H1 (cell line): Measurements from ENCODE around the gene DKK1. TPM values are rescaled to one million over a fixed set of nuclear protein-coding genes. Genes with fewer than 3 reads are reported as not detected.

Experiments
- CTCF ChIA-PET: fragments of 300-600 bp; sonication (Branson Sonifier 250); formaldehyde crosslinking; loops from one replicate; lab custom pipeline; 2021; ENCODE audit not compliant: partially characterized antibody; lab: Charles Lee
- POLR2A ChIA-PET: fragments of 300-600 bp; sonication (Branson Sonifier 250); formaldehyde crosslinking; loops from one replicate; lab custom pipeline; 2021; ENCODE audit warnings: inconsistent platforms; ENCODE audit not compliant: partially characterized antibody; lab: Charles Lee
- DNase-seq, 2 experiments: peaks; one replicate each; pipeline versions ENCODE4 v3.0.0 to v3.0.0-alpha.2; 2010 to 2022; ENCODE audit warnings: low spot score in 2 of 2, low read depth in 1 of 2, mixed read lengths in 1 of 2
- FAIRE-seq: peaks from 2 replicates; lab custom pipeline; 2011; peaks lifted over from hg19 to GRCh38; lab: Jason Lieb, UNC
- H2AFZ ChIP-seq: 2 replicates; pipeline ENCODE4 v1.8.1; 2012; ENCODE audit warnings: low read length, inconsistent platforms
- H2AK5ac ChIP-seq: 2 replicates; pipeline ENCODE4 v1.6.1; 2013; ENCODE audit warnings: low read depth, low read length
- H2BK120ac ChIP-seq: replicated peaks from 2 replicates; pipeline ENCODE3; 2013; ENCODE audit warnings: low read depth, low read length, inconsistent platforms
- H2BK12ac ChIP-seq: 2 replicates; pipeline ENCODE4 v1.6.1; 2013; ENCODE audit warnings: low read depth, low read length
- H2BK15ac ChIP-seq: 2 replicates; pipeline ENCODE4 v1.6.1; 2013; ENCODE audit warnings: low read length
- H2BK20ac ChIP-seq: 2 replicates; pipeline ENCODE4 v1.6.1; 2013; ENCODE audit warnings: low read length
- H2BK5ac ChIP-seq: 2 replicates; pipeline ENCODE4 v1.6.1; 2013; ENCODE audit warnings: low read depth, low read length
- H3K14ac ChIP-seq: 2 replicates; pipeline ENCODE4 v1.6.1; 2013; ENCODE audit warnings: inconsistent platforms; ENCODE audit not compliant: insufficient read length
- H3K18ac ChIP-seq: 2 replicates; pipeline ENCODE4 v1.6.1; 2013; ENCODE audit warnings: low read length; ENCODE audit errors: extremely low read depth
- H3K23ac ChIP-seq: 2 replicates; pipeline ENCODE4 v1.6.1; 2013; ENCODE audit warnings: inconsistent platforms; ENCODE audit not compliant: insufficient read length
- H3K23me2 ChIP-seq: 2 replicates; pipeline ENCODE4 v1.6.1; 2013; ENCODE audit warnings: low read depth, low read length
- H3K27ac ChIP-seq: 2 replicates; pipeline ENCODE4 v1.6.1; 2011; ENCODE audit warnings: low read depth, low read length, inconsistent platforms
- H3K27me3 ChIP-seq, 4 experiments: replicated peaks in 1 of 4; 1 replicate in 1 of 4; 2 replicates in 3 of 4; pipeline versions ENCODE4 v1.6.1 to v1.8.1; 2011 to 2013; ENCODE audit warnings: low read length in 3 of 4, mild to moderate bottlenecking in 3 of 4, inconsistent platforms in 2 of 4, mixed read lengths in 2 of 4, moderate library complexity in 1 of 4; ENCODE audit not compliant: control insufficient read depth in 3 of 4, insufficient read depth in 3 of 4; ENCODE audit errors: extremely low read depth in 1 of 4
- H3K36me3 ChIP-seq, 4 experiments: 2 replicates each; pipeline versions ENCODE4 v1.6.1 to v1.8.1; 2011 to 2013; ENCODE audit warnings: mild to moderate bottlenecking in 4 of 4, low read length in 3 of 4, moderate library complexity in 2 of 4, control low read depth in 1 of 4, inconsistent platforms in 1 of 4; ENCODE audit not compliant: insufficient read depth in 4 of 4, control insufficient read depth in 2 of 4
- H3K4ac ChIP-seq: replicated peaks from 2 replicates; pipeline ENCODE3; 2013; ENCODE audit warnings: low read length, low read depth, mixed read lengths, inconsistent platforms; ENCODE audit not compliant: insufficient read length
- H3K4me1 ChIP-seq, 4 experiments: replicated peaks in 1 of 4; 1 replicate in 1 of 4; 2 replicates in 3 of 4; pipeline versions ENCODE4 v1.6.1 to v1.8.1; 2011 to 2013; ENCODE audit warnings: low read length in 3 of 4, inconsistent platforms in 2 of 4, mixed read lengths in 1 of 4; ENCODE audit not compliant: insufficient read depth in 4 of 4, control insufficient read depth in 3 of 4
- H3K4me2 ChIP-seq, 2 experiments: 2 replicates each; pipeline versions ENCODE4 v1.6.1 to v1.8.1; 2011 to 2013; ENCODE audit warnings: low read depth in 2 of 2, low read length in 2 of 2, control low read depth in 1 of 2, inconsistent platforms in 1 of 2, mild to moderate bottlenecking in 1 of 2; ENCODE audit not compliant: insufficient read depth in 1 of 2
- H3K4me3 ChIP-seq, 4 experiments: fragments of 200-600, 300-600 bp in 1 of 4; sonication (generic), shearing (Covaris generic), sonication (Bioruptor Twin) in 1 of 4; 2 replicates each; pipeline versions ENCODE4 v1.5.1 to v1.8.1; 2011 to 2016; ENCODE audit warnings: low read length in 4 of 4, low read depth in 3 of 4, control low read depth in 2 of 4, inconsistent platforms in 2 of 4, mild to moderate bottlenecking in 2 of 4, mixed read lengths in 1 of 4, moderate library complexity in 1 of 4; ENCODE audit not compliant: insufficient read depth in 2 of 4; ENCODE audit errors: extremely low read depth in 1 of 4
- H3K56ac ChIP-seq: replicated peaks from 2 replicates; pipeline ENCODE3; 2013; ENCODE audit warnings: low read depth, mild to moderate bottlenecking, mixed read lengths, low read length, inconsistent platforms; ENCODE audit not compliant: insufficient read length
- H3K79me1 ChIP-seq: 2 replicates; pipeline ENCODE4 v1.6.1; 2013; ENCODE audit warnings: low read depth, low read length, control low read depth
- H3K79me2 ChIP-seq, 2 experiments: 2 replicates each; pipeline versions ENCODE4 v1.6.1 to v1.8.1; 2012 to 2013; ENCODE audit warnings: low read length in 2 of 2, mild to moderate bottlenecking in 2 of 2, inconsistent platforms in 1 of 2; ENCODE audit not compliant: insufficient read depth in 2 of 2, control insufficient read depth in 1 of 2
- H3K9ac ChIP-seq, 4 experiments: replicated peaks in 1 of 4; 1 replicate in 1 of 4; 2 replicates in 3 of 4; pipeline versions ENCODE4 v1.6.1 to v1.8.1; 2011 to 2013; ENCODE audit warnings: low read depth in 3 of 4, low read length in 3 of 4, control low read depth in 2 of 4, mild to moderate bottlenecking in 2 of 4, moderate library complexity in 2 of 4, inconsistent platforms in 1 of 4; ENCODE audit errors: extremely low read depth in 1 of 4
- H3K9me3 ChIP-seq, 2 experiments: 2 replicates each; pipeline versions ENCODE4 v1.6.1 to v1.8.1; 2012 to 2013; ENCODE audit warnings: mild to moderate bottlenecking in 2 of 2, moderate library complexity in 2 of 2, control low read depth in 1 of 2, inconsistent platforms in 1 of 2, low read depth in 1 of 2, low read length in 1 of 2, mixed read lengths in 1 of 2; ENCODE audit not compliant: insufficient read depth in 2 of 2
- H4K20me1 ChIP-seq, 2 experiments: replicated peaks in 1 of 2; 2 replicates each; pipeline versions ENCODE3 to v1.8.1; 2011 to 2013; ENCODE audit warnings: inconsistent platforms in 2 of 2, low read length in 2 of 2, mild to moderate bottlenecking in 1 of 2; ENCODE audit not compliant: insufficient read depth in 2 of 2, control insufficient read depth in 1 of 2
- H4K5ac ChIP-seq: 2 replicates; pipeline ENCODE4 v1.6.1; 2013; ENCODE audit warnings: low read length, low read depth, mixed read lengths, inconsistent platforms; ENCODE audit not compliant: insufficient read length
- H4K8ac ChIP-seq: 2 replicates; pipeline ENCODE4 v1.8.0; 2013; ENCODE audit warnings: mild to moderate bottlenecking, moderate library complexity, low read length, inconsistent platforms; ENCODE audit not compliant: insufficient read depth; ENCODE audit errors: extremely low read depth
- H4K91ac ChIP-seq: replicated peaks from 2 replicates; pipeline ENCODE3; 2013; ENCODE audit warnings: low read length, mixed read lengths, inconsistent platforms; ENCODE audit not compliant: insufficient read length
- CHD1 ChIP-seq: IDR thresholded peaks from 2 replicates; pipeline ENCODE4 v1.6.1; 2012; ENCODE audit warnings: low read depth, low read length, improper control_type of control experiment
- EGR1 ChIP-seq: IDR thresholded peaks from 2 replicates; pipeline ENCODE4 v1.6.1; 2011; ENCODE audit warnings: low read depth, low read length, borderline replicate concordance
- JUN ChIP-seq: IDR thresholded peaks from 2 replicates; pipeline ENCODE4 v1.6.1; 2011; ENCODE audit warnings: low read depth, mild to moderate bottlenecking, improper control_type of control experiment, low read length
- JUND ChIP-seq: IDR thresholded peaks from 2 replicates; pipeline ENCODE4 v1.6.1; 2011; ENCODE audit warnings: mild to moderate bottlenecking, improper control_type of control experiment, low read length
- KDM4A ChIP-seq: IDR thresholded peaks from one replicate; pipeline ENCODE4 v1.7.1; 2012; ENCODE audit warnings: low read depth, mild to moderate bottlenecking, moderate library complexity, low read length, inconsistent platforms; ENCODE audit not compliant: severe bottlenecking
- MAX ChIP-seq: IDR thresholded peaks from 2 replicates; pipeline ENCODE4 v1.6.1; 2012; ENCODE audit warnings: inconsistent platforms
- POU5F1 ChIP-seq: IDR thresholded peaks from 2 replicates; pipeline ENCODE4 v1.6.1; 2011; ENCODE audit warnings: low read depth, mild to moderate bottlenecking, low read length, moderate library complexity
- SIN3A ChIP-seq, 2 experiments: IDR thresholded peaks in 1 of 2; conservative IDR thresholded peaks in 1 of 2; 2 replicates each; pipeline ENCODE4 v1.6.1; 2011 to 2012; ENCODE audit warnings: low read length in 2 of 2, improper control_type of control experiment in 1 of 2, low read depth in 1 of 2, mild to moderate bottlenecking in 1 of 2
- SIX5 ChIP-seq: IDR thresholded peaks from 2 replicates; pipeline ENCODE4 v1.6.1; 2011; ENCODE audit warnings: mild to moderate bottlenecking, low read depth, low read length
- SP4 ChIP-seq: IDR thresholded peaks from 2 replicates; pipeline ENCODE4 v1.6.1; 2012; ENCODE audit warnings: low read length, inconsistent platforms
- SRF ChIP-seq: IDR thresholded peaks from 2 replicates; pipeline ENCODE4 v1.6.1; 2011; ENCODE audit warnings: mild to moderate bottlenecking, low read depth, low read length, moderate library complexity
- SUZ12 ChIP-seq: fragments of 200-600 bp; sonication (generic); IDR thresholded peaks from 2 replicates; pipeline ENCODE4 v1.6.1; 2012; ENCODE audit warnings: mild to moderate bottlenecking, inconsistent platforms, low read length, moderate library complexity, mixed read lengths
- WGBS, 2 experiments: shearing (Covaris generic) in 1 of 2; methylation state at CpG; one replicate each; pipeline versions ENCODE4 v1.1.6 to v1.1.7; 2013 to 2015; ENCODE audit warnings: low lambda C conversion rate in 2 of 2, mixed read lengths in 2 of 2, inconsistent platforms in 1 of 2, low coverage in 1 of 2, missing lambda C conversion rate in 1 of 2; ENCODE audit not compliant: insufficient replicate concordance in 2 of 2, insufficient coverage in 1 of 2, insufficient read length in 1 of 2; ENCODE audit errors: extremely low coverage in 1 of 2, missing lambda C conversion rate in 1 of 2; 5-methylcytosine and 5-hydroxymethylcytosine counted together
- polyA plus RNA-seq, 7 experiments: library from polyadenylated mRNA; depleted of rRNA in 3 of 7; stranded (reverse) in 5 of 7; unstranded in 2 of 7; fragments of >200 nt in 5 of 7; fragments of 200-250 nt in 2 of 7; gene quantifications; 1 replicate in 5 of 7; 2 replicates in 1 of 7; 4 replicates in 1 of 7; pipeline versions ENCODE4 v1.2.1 to v1.2.3, GENCODE V29; 2011 to 2013; ENCODE audit warnings: missing spikeins in 2 of 7, mixed read lengths in 2 of 7
- total RNA-seq: library from RNA; stranded (reverse); fragmentation: NEBNext Ultra II Directional; extraction: Animal tissue kit (Norgen Biotek cat#: 25700); gene quantifications from 2 replicates; pipeline ENCODE4 v1.2.1, GENCODE V29; 2021

DKK1 gene
- total and polyA plus RNA-seq, 2 of the 8 experiments (the other 6 are each of a cell fraction or from before 2014, with no cell fraction given), result 0.36 to 0.61 TPM

DNA sequence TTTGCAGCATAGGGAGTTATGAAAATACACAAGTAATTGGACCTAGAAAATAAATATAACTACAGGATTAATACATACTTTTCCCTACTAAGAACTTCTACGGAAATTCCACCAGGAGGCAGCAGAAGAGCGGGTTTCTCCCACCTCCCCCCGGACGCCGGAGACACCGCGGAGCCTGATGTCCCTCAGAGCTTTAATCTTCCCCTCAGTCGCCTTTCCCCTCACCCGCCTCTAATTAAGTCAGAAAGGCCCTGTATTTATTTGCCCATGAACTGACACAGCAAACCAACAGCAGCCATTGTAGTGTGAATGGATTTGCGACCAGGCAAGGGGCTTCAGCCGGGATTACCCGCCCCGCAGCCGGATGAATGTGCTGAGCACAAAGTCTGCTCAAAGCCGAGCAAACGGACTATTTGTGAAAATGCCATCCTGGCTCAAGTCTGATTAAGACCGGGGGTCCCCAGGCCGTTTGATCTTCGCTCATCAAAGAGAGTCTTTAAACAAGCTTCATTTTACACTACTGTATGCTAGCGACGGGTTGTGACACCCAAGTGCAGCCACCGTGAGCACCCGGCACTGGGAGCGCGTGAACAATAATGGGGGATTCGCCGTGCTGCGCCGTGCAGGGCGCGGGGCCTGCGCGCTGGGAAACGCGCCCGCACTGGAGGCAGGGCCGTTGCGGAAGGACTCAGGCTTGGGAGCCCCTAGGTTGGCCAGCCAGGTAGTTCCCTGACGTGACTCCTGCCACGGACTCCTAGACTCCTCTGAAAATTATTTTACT is 5.6 kb upstream of the DKK1 start:
- 4% methylated on average over 40 of the region's 40 CpGs; no CpG with 5 or more reads in 1 of the 2 experiments for WGBS, 2 experiments
- no peak overlapping the region for H2BK5ac ChIP-seq
- H3K23me2 ChIP-seq, result peaks cover 5% of the 10 kb centered on the region; the same call in 1 of the 2 replicates
- ChIA-PET POLR2A (interaction anchor here (1.0 kb wide), 1 partner anchor 178 kb away, joined by 4 read pairs; no protein-coding TSS in a partner anchor), CTCF (interaction anchor here (0.6 to 9.2 kb wide), 32 partner anchors 9 to 471 kb away, joined by 3 to 136 read pairs (median 4); no protein-coding TSS in a partner anchor)
- no peaks in the 10 kb centered on the region for H3K9me3 ChIP-seq
- no peaks in the 10 kb centered on the region for H3K79me2 ChIP-seq
- H3K36me3 ChIP-seq, result no peaks in the 10 kb centered on the region
- no peak overlapping the region for H2AK5ac ChIP-seq
- H3K4me3 ChIP-seq, result peak overlapping the region; percentile 46 to 67 (median 58)
- H3K4me2 ChIP-seq, result peak overlapping the region; percentile 78 to 93
- no peak overlapping the region for H3K23ac ChIP-seq
- peaks cover 37 to 51% (median 47%) of the 10 kb centered on the region in 4 experiments for H3K27me3 ChIP-seq
- H3K4me1 ChIP-seq, result peaks cover 0 to 5% (median 3%) of the 10 kb centered on the region in 4 experiments; a peak in 4 of 7 replicates
- H4K8ac ChIP-seq, result no peak overlapping the region
- H3K14ac ChIP-seq, result no peak overlapping the region
- H3K9ac ChIP-seq, result no peak overlapping the region; a peak in 1 of 7 replicates
- no peak overlapping the region for H3K27ac ChIP-seq
- no peaks in the 10 kb centered on the region for H4K20me1 ChIP-seq
- H2BK20ac ChIP-seq, result no peak overlapping the region
- no peak overlapping the region for H3K56ac ChIP-seq
- no peak overlapping the region for H2BK120ac ChIP-seq
- H2BK12ac ChIP-seq, result no peak overlapping the region
- peak overlapping the region; percentile 93 for H2AFZ ChIP-seq
- H3K18ac ChIP-seq, result no peak overlapping the region; the same call in 1 of the 2 replicates
- H4K91ac ChIP-seq, result no peak overlapping the region
- DNase-seq, result peak in 1 of 2 experiments; percentile 77
- H3K4ac ChIP-seq, result no peak overlapping the region
- no peak overlapping the region for H2BK15ac ChIP-seq
- no peak overlapping the region for H4K5ac ChIP-seq
- FAIRE-seq, result no peak
- no peaks in the 10 kb centered on the region for H3K79me1 ChIP-seq
- TF ChIP-seq EGR1, result no peak
- no peak; the same call in 1 of the 2 replicates for TF ChIP-seq SUZ12
- peak; percentile 80 for TF ChIP-seq KDM4A
- TF ChIP-seq MAX, result peak; percentile 44; the same call in 1 of the 2 replicates
- TF ChIP-seq CHD1, result no peak
- TF ChIP-seq SIX5, result no peak
- no peak for TF ChIP-seq SP4
- TF ChIP-seq SRF, result no peak
- no peak for TF ChIP-seq JUN
- TF ChIP-seq JUND, result no peak
- peak in 1 of 2 experiments; percentile 24; a peak in 1 of 4 replicates for TF ChIP-seq SIN3A (conservative IDR thresholded peaks at IDR 0.05 in 1 of 2, IDR thresholded peaks at IDR 0.05 in 1 of 2; ENCODE audit: low read depth in 1 of 2, low read length in 2 of 2)
- no peak for TF ChIP-seq POU5F1
